H1 (cell line): ENCODE measurements around the gene CD38. TPM values are rescaled to one million over a fixed set of nuclear protein-coding genes. Genes with fewer than 3 reads are reported as not detected.

Source experiments
- CTCF ChIA-PET: fragments of 300-600 bp; sonication (Branson Sonifier 250); formaldehyde crosslinking; loops from one replicate; lab custom pipeline; 2021; ENCODE audit not compliant: partially characterized antibody; lab: Charles Lee
- POLR2A ChIA-PET: fragments of 300-600 bp; sonication (Branson Sonifier 250); formaldehyde crosslinking; loops from one replicate; lab custom pipeline; 2021; ENCODE audit warnings: inconsistent platforms; ENCODE audit not compliant: partially characterized antibody; lab: Charles Lee
- DNase-seq, 2 experiments: peaks; one replicate each; pipeline versions ENCODE4 v3.0.0 to v3.0.0-alpha.2; 2010 to 2022; ENCODE audit warnings: low spot score in 2 of 2, low read depth in 1 of 2, mixed read lengths in 1 of 2
- FAIRE-seq: peaks from 2 replicates; lab custom pipeline; 2011; peaks lifted over from hg19 to GRCh38; lab: Jason Lieb, UNC
- H2AFZ ChIP-seq: 2 replicates; pipeline ENCODE4 v1.8.1; 2012; ENCODE audit warnings: low read length, inconsistent platforms
- H2AK5ac ChIP-seq: 2 replicates; pipeline ENCODE4 v1.6.1; 2013; ENCODE audit warnings: low read depth, low read length
- H2BK120ac ChIP-seq: replicated peaks from 2 replicates; pipeline ENCODE3; 2013; ENCODE audit warnings: low read depth, low read length, inconsistent platforms
- H2BK12ac ChIP-seq: 2 replicates; pipeline ENCODE4 v1.6.1; 2013; ENCODE audit warnings: low read depth, low read length
- H2BK15ac ChIP-seq: 2 replicates; pipeline ENCODE4 v1.6.1; 2013; ENCODE audit warnings: low read length
- H2BK20ac ChIP-seq: 2 replicates; pipeline ENCODE4 v1.6.1; 2013; ENCODE audit warnings: low read length
- H2BK5ac ChIP-seq: 2 replicates; pipeline ENCODE4 v1.6.1; 2013; ENCODE audit warnings: low read depth, low read length
- H3K14ac ChIP-seq: 2 replicates; pipeline ENCODE4 v1.6.1; 2013; ENCODE audit warnings: inconsistent platforms; ENCODE audit not compliant: insufficient read length
- H3K18ac ChIP-seq: 2 replicates; pipeline ENCODE4 v1.6.1; 2013; ENCODE audit warnings: low read length; ENCODE audit errors: extremely low read depth
- H3K23ac ChIP-seq: 2 replicates; pipeline ENCODE4 v1.6.1; 2013; ENCODE audit warnings: inconsistent platforms; ENCODE audit not compliant: insufficient read length
- H3K23me2 ChIP-seq: 2 replicates; pipeline ENCODE4 v1.6.1; 2013; ENCODE audit warnings: low read depth, low read length
- H3K27ac ChIP-seq: 2 replicates; pipeline ENCODE4 v1.6.1; 2011; ENCODE audit warnings: low read depth, low read length, inconsistent platforms
- H3K27me3 ChIP-seq, 4 experiments: replicated peaks in 1 of 4; 1 replicate in 1 of 4; 2 replicates in 3 of 4; pipeline versions ENCODE4 v1.6.1 to v1.8.1; 2011 to 2013; ENCODE audit warnings: low read length in 3 of 4, mild to moderate bottlenecking in 3 of 4, inconsistent platforms in 2 of 4, mixed read lengths in 2 of 4, moderate library complexity in 1 of 4; ENCODE audit not compliant: control insufficient read depth in 3 of 4, insufficient read depth in 3 of 4; ENCODE audit errors: extremely low read depth in 1 of 4
- H3K36me3 ChIP-seq, 4 experiments: 2 replicates each; pipeline versions ENCODE4 v1.6.1 to v1.8.1; 2011 to 2013; ENCODE audit warnings: mild to moderate bottlenecking in 4 of 4, low read length in 3 of 4, moderate library complexity in 2 of 4, control low read depth in 1 of 4, inconsistent platforms in 1 of 4; ENCODE audit not compliant: insufficient read depth in 4 of 4, control insufficient read depth in 2 of 4
- H3K4ac ChIP-seq: replicated peaks from 2 replicates; pipeline ENCODE3; 2013; ENCODE audit warnings: low read length, low read depth, mixed read lengths, inconsistent platforms; ENCODE audit not compliant: insufficient read length
- H3K4me1 ChIP-seq, 4 experiments: replicated peaks in 1 of 4; 1 replicate in 1 of 4; 2 replicates in 3 of 4; pipeline versions ENCODE4 v1.6.1 to v1.8.1; 2011 to 2013; ENCODE audit warnings: low read length in 3 of 4, inconsistent platforms in 2 of 4, mixed read lengths in 1 of 4; ENCODE audit not compliant: insufficient read depth in 4 of 4, control insufficient read depth in 3 of 4
- H3K4me2 ChIP-seq, 2 experiments: 2 replicates each; pipeline versions ENCODE4 v1.6.1 to v1.8.1; 2011 to 2013; ENCODE audit warnings: low read depth in 2 of 2, low read length in 2 of 2, control low read depth in 1 of 2, inconsistent platforms in 1 of 2, mild to moderate bottlenecking in 1 of 2; ENCODE audit not compliant: insufficient read depth in 1 of 2
- H3K4me3 ChIP-seq, 4 experiments: fragments of 200-600, 300-600 bp in 1 of 4; sonication (generic), shearing (Covaris generic), sonication (Bioruptor Twin) in 1 of 4; 2 replicates each; pipeline versions ENCODE4 v1.5.1 to v1.8.1; 2011 to 2016; ENCODE audit warnings: low read length in 4 of 4, low read depth in 3 of 4, control low read depth in 2 of 4, inconsistent platforms in 2 of 4, mild to moderate bottlenecking in 2 of 4, mixed read lengths in 1 of 4, moderate library complexity in 1 of 4; ENCODE audit not compliant: insufficient read depth in 2 of 4; ENCODE audit errors: extremely low read depth in 1 of 4
- H3K56ac ChIP-seq: replicated peaks from 2 replicates; pipeline ENCODE3; 2013; ENCODE audit warnings: low read depth, mild to moderate bottlenecking, mixed read lengths, low read length, inconsistent platforms; ENCODE audit not compliant: insufficient read length
- H3K79me1 ChIP-seq: 2 replicates; pipeline ENCODE4 v1.6.1; 2013; ENCODE audit warnings: low read depth, low read length, control low read depth
- H3K79me2 ChIP-seq, 2 experiments: 2 replicates each; pipeline versions ENCODE4 v1.6.1 to v1.8.1; 2012 to 2013; ENCODE audit warnings: low read length in 2 of 2, mild to moderate bottlenecking in 2 of 2, inconsistent platforms in 1 of 2; ENCODE audit not compliant: insufficient read depth in 2 of 2, control insufficient read depth in 1 of 2
- H3K9ac ChIP-seq, 4 experiments: replicated peaks in 1 of 4; 1 replicate in 1 of 4; 2 replicates in 3 of 4; pipeline versions ENCODE4 v1.6.1 to v1.8.1; 2011 to 2013; ENCODE audit warnings: low read depth in 3 of 4, low read length in 3 of 4, control low read depth in 2 of 4, mild to moderate bottlenecking in 2 of 4, moderate library complexity in 2 of 4, inconsistent platforms in 1 of 4; ENCODE audit errors: extremely low read depth in 1 of 4
- H3K9me3 ChIP-seq, 2 experiments: 2 replicates each; pipeline versions ENCODE4 v1.6.1 to v1.8.1; 2012 to 2013; ENCODE audit warnings: mild to moderate bottlenecking in 2 of 2, moderate library complexity in 2 of 2, control low read depth in 1 of 2, inconsistent platforms in 1 of 2, low read depth in 1 of 2, low read length in 1 of 2, mixed read lengths in 1 of 2; ENCODE audit not compliant: insufficient read depth in 2 of 2
- H4K20me1 ChIP-seq, 2 experiments: replicated peaks in 1 of 2; 2 replicates each; pipeline versions ENCODE3 to v1.8.1; 2011 to 2013; ENCODE audit warnings: inconsistent platforms in 2 of 2, low read length in 2 of 2, mild to moderate bottlenecking in 1 of 2; ENCODE audit not compliant: insufficient read depth in 2 of 2, control insufficient read depth in 1 of 2
- H4K5ac ChIP-seq: 2 replicates; pipeline ENCODE4 v1.6.1; 2013; ENCODE audit warnings: low read length, low read depth, mixed read lengths, inconsistent platforms; ENCODE audit not compliant: insufficient read length
- H4K8ac ChIP-seq: 2 replicates; pipeline ENCODE4 v1.8.0; 2013; ENCODE audit warnings: mild to moderate bottlenecking, moderate library complexity, low read length, inconsistent platforms; ENCODE audit not compliant: insufficient read depth; ENCODE audit errors: extremely low read depth
- H4K91ac ChIP-seq: replicated peaks from 2 replicates; pipeline ENCODE3; 2013; ENCODE audit warnings: low read length, mixed read lengths, inconsistent platforms; ENCODE audit not compliant: insufficient read length
- ASH2L ChIP-seq: fragments of 200-600, 300-600 bp; sonication (generic); IDR thresholded peaks from one replicate; pipeline ENCODE4 v1.7.1; 2017; ENCODE audit warnings: low read length
- CBX5 ChIP-seq: fragments of 300-800, 300-1000 bp; sonication (generic); IDR thresholded peaks from 2 replicates; pipeline ENCODE4 v1.7.1; 2016; ENCODE audit warnings: antibody characterized with exemption, low read length, low read depth
- CREB1 ChIP-seq: IDR thresholded peaks from 2 replicates; pipeline ENCODE4 v1.6.1; 2012; ENCODE audit warnings: inconsistent platforms
- CTBP2 ChIP-seq: IDR thresholded peaks from 2 replicates; pipeline ENCODE4 v1.7.0; 2011; ENCODE audit warnings: borderline replicate concordance, mild to moderate bottlenecking, moderate library complexity, mixed read lengths, low read length; ENCODE audit not compliant: insufficient read depth, insufficient read length
- EP300 ChIP-seq, 2 experiments: IDR thresholded peaks; 1 replicate in 1 of 2; 2 replicates in 1 of 2; pipeline ENCODE4 v1.6.1; 2011 to 2012; ENCODE audit warnings: low read depth in 2 of 2, low read length in 2 of 2, mild to moderate bottlenecking in 2 of 2, borderline replicate concordance in 1 of 2, inconsistent platforms in 1 of 2, moderate library complexity in 1 of 2
- FOSL1 ChIP-seq: IDR thresholded peaks from 2 replicates; pipeline ENCODE4 v1.6.1; 2011; ENCODE audit warnings: mild to moderate bottlenecking, low read depth, low read length, moderate library complexity; ENCODE audit not compliant: insufficient read depth
- GTF2F1 ChIP-seq: IDR thresholded peaks from 2 replicates; pipeline ENCODE4 v1.6.1; 2012; ENCODE audit warnings: low read depth, low read length, improper control_type of control experiment, borderline replicate concordance
- MAFK ChIP-seq: IDR thresholded peaks from 2 replicates; pipeline ENCODE4 v1.6.1; 2012; ENCODE audit warnings: low read depth, mild to moderate bottlenecking, improper control_type of control experiment, low read length
- NANOG ChIP-seq: IDR thresholded peaks from 2 replicates; pipeline ENCODE4 v1.6.1; 2011; ENCODE audit warnings: low read length, low read depth, mild to moderate bottlenecking, inconsistent platforms; ENCODE audit not compliant: insufficient read depth, poor library complexity, severe bottlenecking
- POLR2A ChIP-seq, 2 experiments: IDR thresholded peaks; 1 replicate in 1 of 2; 2 replicates in 1 of 2; pipeline ENCODE4 v1.6.1; 2011; ENCODE audit warnings: low read depth in 2 of 2, low read length in 2 of 2, mild to moderate bottlenecking in 2 of 2; ENCODE audit errors: control extremely low read depth in 1 of 2
- RAD21 ChIP-seq, 2 experiments: IDR thresholded peaks in 1 of 2; conservative IDR thresholded peaks in 1 of 2; 2 replicates each; pipeline ENCODE4 v1.6.1; 2011; ENCODE audit warnings: low read depth in 2 of 2, low read length in 2 of 2, improper control_type of control experiment in 1 of 2, inconsistent platforms in 1 of 2, mild to moderate bottlenecking in 1 of 2, moderate library complexity in 1 of 2
- RFX5 ChIP-seq: IDR thresholded peaks from 2 replicates; pipeline ENCODE4 v1.6.1; 2011; ENCODE audit warnings: low read depth, low read length, improper control_type of control experiment, borderline replicate concordance
- SP4 ChIP-seq: IDR thresholded peaks from 2 replicates; pipeline ENCODE4 v1.6.1; 2012; ENCODE audit warnings: low read length, inconsistent platforms
- WGBS, 2 experiments: shearing (Covaris generic) in 1 of 2; methylation state at CpG; one replicate each; pipeline versions ENCODE4 v1.1.6 to v1.1.7; 2013 to 2015; ENCODE audit warnings: low lambda C conversion rate in 2 of 2, mixed read lengths in 2 of 2, inconsistent platforms in 1 of 2, low coverage in 1 of 2, missing lambda C conversion rate in 1 of 2; ENCODE audit not compliant: insufficient replicate concordance in 2 of 2, insufficient coverage in 1 of 2, insufficient read length in 1 of 2; ENCODE audit errors: extremely low coverage in 1 of 2, missing lambda C conversion rate in 1 of 2; 5-methylcytosine and 5-hydroxymethylcytosine counted together
- polyA plus RNA-seq, 7 experiments: library from polyadenylated mRNA; depleted of rRNA in 3 of 7; stranded (reverse) in 5 of 7; unstranded in 2 of 7; fragments of >200 nt in 5 of 7; fragments of 200-250 nt in 2 of 7; gene quantifications; 1 replicate in 5 of 7; 2 replicates in 1 of 7; 4 replicates in 1 of 7; pipeline versions ENCODE4 v1.2.1 to v1.2.3, GENCODE V29; 2011 to 2013; ENCODE audit warnings: missing spikeins in 2 of 7, mixed read lengths in 2 of 7
- total RNA-seq: library from RNA; stranded (reverse); fragmentation: NEBNext Ultra II Directional; extraction: Animal tissue kit (Norgen Biotek cat#: 25700); gene quantifications from 2 replicates; pipeline ENCODE4 v1.2.1, GENCODE V29; 2021

CD38 gene
- total and polyA plus RNA-seq, 2 of the 8 experiments (the other 6 are each of a cell fraction or from before 2014, with no cell fraction given): 0.14 to 0.24 TPM

DNA sequence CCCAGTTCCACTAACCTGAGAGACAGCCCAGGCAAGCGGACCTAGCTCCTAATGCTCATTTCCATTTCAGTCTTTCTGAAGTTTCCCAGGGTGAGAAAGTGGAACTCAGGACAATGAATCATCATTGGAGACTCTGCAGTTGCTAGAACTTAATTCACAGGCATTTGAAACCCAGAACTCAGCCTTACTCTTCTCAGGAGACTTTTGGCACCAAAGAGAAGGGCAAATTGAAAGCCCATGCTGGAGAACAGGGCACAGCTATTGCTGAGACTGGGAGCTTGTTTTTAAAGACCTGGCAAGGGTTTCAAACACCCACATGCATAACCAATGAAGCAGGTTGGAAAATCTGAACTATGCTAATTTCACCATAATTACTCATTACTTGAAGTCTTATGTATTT is 39.3 kb upstream of the CD38 start:
- no peak overlapping the region for H2AK5ac ChIP-seq
- no peak overlapping the region for H3K4ac ChIP-seq
- H3K79me1 ChIP-seq: no peaks in the 10 kb centered on the region
- H3K4me3 ChIP-seq: no peak overlapping the region
- H2BK20ac ChIP-seq: no peak overlapping the region
- no peak overlapping the region for H2BK12ac ChIP-seq
- H3K27ac ChIP-seq: no peak overlapping the region
- no peaks in the 10 kb centered on the region; the same call in 1 of the 2 replicates for H3K23me2 ChIP-seq
- ChIA-PET CTCF (interaction anchor here (0.8 to 2.3 kb wide), 11 partner anchors 8 to 344 kb away, joined by 3 to 9 read pairs (median 4); no protein-coding TSS in a partner anchor), POLR2A (interaction anchor here (0.6 kb wide), 1 partner anchor 51 kb away, joined by 3 read pairs; no protein-coding TSS in a partner anchor)
- H3K9ac ChIP-seq: no peak overlapping the region
- no peak overlapping the region for H3K23ac ChIP-seq
- no peaks in the 10 kb centered on the region for H3K4me1 ChIP-seq
- H3K14ac ChIP-seq: no peak overlapping the region
- H2BK120ac ChIP-seq: no peak overlapping the region
- H3K79me2 ChIP-seq: no peaks in the 10 kb centered on the region
- 76% methylated on average over 1 of the region's 1 CpG; no CpG with 5 or more reads in 1 of the 2 experiments for WGBS, 2 experiments
- H3K56ac ChIP-seq: no peak overlapping the region
- peak overlapping the region; percentile 64; the same call in 1 of the 2 replicates for H2AFZ ChIP-seq
- no peak overlapping the region for H4K5ac ChIP-seq
- no peaks in the 10 kb centered on the region for H3K9me3 ChIP-seq
- DNase-seq: no peak
- H3K4me2 ChIP-seq: no peak overlapping the region
- no peak for FAIRE-seq
- H4K20me1 ChIP-seq: no peaks in the 10 kb centered on the region
- no peak overlapping the region for H2BK5ac ChIP-seq
- no peak overlapping the region for H2BK15ac ChIP-seq
- no peak overlapping the region for H4K91ac ChIP-seq
- no peak overlapping the region for H3K18ac ChIP-seq
- no peaks in the 10 kb centered on the region for H3K27me3 ChIP-seq
- H4K8ac ChIP-seq: no peak overlapping the region
- H3K36me3 ChIP-seq: no peaks in the 10 kb centered on the region
- no peak for TF ChIP-seq ASH2L
- TF ChIP-seq CREB1: no peak
- no peak for TF ChIP-seq POLR2A (IDR thresholded peaks at IDR 0.05; ENCODE audit: control extremely low read depth in 1 of 2, low read depth in 2 of 2, low read length in 2 of 2)
- no peak for TF ChIP-seq CTBP2
- TF ChIP-seq FOSL1: no peak
- TF ChIP-seq RAD21 (IDR thresholded peaks at IDR 0.05 in 1 of 2, conservative IDR thresholded peaks at IDR 0.05 in 1 of 2; ENCODE audit: low read depth in 2 of 2, low read length in 2 of 2): no peak
- no peak for TF ChIP-seq EP300 (IDR thresholded peaks at IDR 0.05; ENCODE audit: borderline replicate concordance in 1 of 2, low read depth in 2 of 2, low read length in 2 of 2)
- no peak for TF ChIP-seq GTF2F1
- no peak for TF ChIP-seq SP4
- TF ChIP-seq RFX5: no peak
- no peak for TF ChIP-seq MAFK
- no peak for TF ChIP-seq CBX5
- no peak for TF ChIP-seq NANOG
